GM23338 (cell line): Measurements from ENCODE around the gene DIP2C. TPM values are rescaled to one million over a fixed set of nuclear protein-coding genes. Genes with fewer than 3 reads are reported as not detected.

ENCODE experiments used
- ATAC-seq: fragments of 200-7000 bp; cut with Tn5 transposase; 3 replicates; pipeline ENCODE4 v1.9.1; 2020
- DNase-seq: peaks from one replicate; pipeline ENCODE4 v3.0.0-alpha.2; 2015; ENCODE audit warnings: low spot score
- H2AFZ ChIP-seq: fragments of 200-600 bp; sonication (generic); 2 replicates; pipeline ENCODE4 v1.8.0; 2016; ENCODE audit warnings: antibody characterized with exemption, mild to moderate bottlenecking, moderate library complexity
- H3F3A ChIP-seq: fragments of 200-600 bp; sonication (generic); replicated peaks from 2 replicates; pipeline ENCODE4 v1.8.0; 2017; ENCODE audit warnings: antibody characterized with exemption, mixed run types, low read depth
- H3K27ac ChIP-seq: fragments of 200-600 bp; sonication (generic); 2 replicates; pipeline ENCODE4 v1.6.1; 2016; ENCODE audit warnings: low read depth
- H3K27me3 ChIP-seq: fragments of 200-600 bp; sonication (generic); 2 replicates; pipeline ENCODE4 v1.8.0; 2016; ENCODE audit warnings: mild to moderate bottlenecking, mixed run types, moderate library complexity; ENCODE audit not compliant: insufficient read depth
- H3K36me3 ChIP-seq: fragments of 200-600 bp; sonication (generic); 2 replicates; pipeline ENCODE4 v1.8.0; 2016; ENCODE audit warnings: mild to moderate bottlenecking; ENCODE audit not compliant: insufficient read depth
- H3K4me1 ChIP-seq: fragments of 200-600 bp; sonication (generic); 2 replicates; pipeline ENCODE4 v1.8.0; 2016; ENCODE audit warnings: mild to moderate bottlenecking, moderate library complexity; ENCODE audit not compliant: insufficient read depth
- H3K4me2 ChIP-seq: fragments of 200-600 bp; sonication (generic); 2 replicates; pipeline ENCODE4 v1.7.1; 2017; ENCODE audit warnings: mixed run types
- H3K4me3 ChIP-seq: fragments of 200-600 bp; sonication (generic); 2 replicates; pipeline ENCODE4 v1.6.1; 2016; ENCODE audit warnings: mixed run types
- H3K79me2 ChIP-seq: fragments of 200-600 bp; sonication (generic); replicated peaks from 2 replicates; pipeline ENCODE4 v1.8.0; 2017; ENCODE audit warnings: mild to moderate bottlenecking; ENCODE audit not compliant: insufficient read depth
- H3K9me2 ChIP-seq: fragments of 200-600 bp; sonication (generic); 2 replicates; pipeline ENCODE4 v1.8.0; 2017; ENCODE audit not compliant: insufficient read depth
- H4K20me1 ChIP-seq: fragments of 200-600 bp; sonication (generic); replicated peaks from 2 replicates; pipeline ENCODE4 v1.8.0; 2017; ENCODE audit warnings: mild to moderate bottlenecking; ENCODE audit not compliant: insufficient read depth
- H3K27ac Mint-ChIP-seq: 2 replicates; pipeline ENCODE4 v1.8.0; 2020; ENCODE audit warnings: inconsistent platforms, mild to moderate bottlenecking, moderate library complexity, mixed read lengths
- H3K27me3 Mint-ChIP-seq: 3 replicates; pipeline ENCODE4 v1.8.0; 2022; ENCODE audit warnings: low read depth, mild to moderate bottlenecking, moderate library complexity, mixed read lengths, inconsistent platforms; ENCODE audit not compliant: insufficient read depth, poor library complexity
- H3K36me3 Mint-ChIP-seq: 3 replicates; pipeline ENCODE4 v1.8.0; 2021; ENCODE audit warnings: low read depth, mild to moderate bottlenecking, inconsistent platforms, moderate library complexity, mixed read lengths
- H3K4me1 Mint-ChIP-seq: 3 replicates; pipeline ENCODE4 v1.8.0; 2020; ENCODE audit warnings: mild to moderate bottlenecking, inconsistent platforms, mixed read lengths
- H3K4me3 Mint-ChIP-seq: 3 replicates; pipeline ENCODE4 v1.8.0; 2021; ENCODE audit warnings: moderate library complexity, mild to moderate bottlenecking, inconsistent platforms, mixed read lengths
- H3K9me3 Mint-ChIP-seq: 3 replicates; pipeline ENCODE4 v1.8.0; 2020; ENCODE audit warnings: moderate library complexity, mild to moderate bottlenecking, inconsistent platforms, mixed read lengths
- CREB1 ChIP-seq: fragments of 250-450 bp; sonication (Bioruptor Pico); IDR thresholded peaks from 2 replicates; pipeline ENCODE4 v1.5.0; 2020; ENCODE audit warnings: low read depth, mild to moderate bottlenecking, moderate library complexity
- CTCF ChIP-seq, 2 experiments: fragments of 200-600 bp in 1 of 2; sonication (generic) in 1 of 2; conservative IDR thresholded peaks; 2 replicates each; pipeline versions ENCODE4 v1.5.1 to v1.6.1; 2016 to 2017; ENCODE audit warnings: antibody characterized with exemption in 2 of 2, low read depth in 2 of 2, mild to moderate bottlenecking in 2 of 2, moderate library complexity in 1 of 2
- ETS1 ChIP-seq: IDR thresholded peaks from 2 replicates; pipeline ENCODE4 v1.6.1; 2016; ENCODE audit warnings: antibody characterized with exemption
- EZH2 ChIP-seq: fragments of 200-600 bp; sonication (generic); IDR thresholded peaks from one replicate; pipeline ENCODE4 v1.8.0; 2017; ENCODE audit warnings: antibody characterized with exemption, mild to moderate bottlenecking, low read depth; ENCODE audit not compliant: unreplicated experiment
- EZH2phosphoT487 ChIP-seq: fragments of 200-600 bp; sonication (generic); IDR thresholded peaks from one replicate; pipeline ENCODE4 v1.8.1; 2018; ENCODE audit warnings: antibody characterized with exemption; ENCODE audit not compliant: unreplicated experiment
- JUNB ChIP-seq: IDR thresholded peaks from one replicate; pipeline ENCODE4 v1.6.1; 2016; ENCODE audit warnings: antibody characterized with exemption; ENCODE audit not compliant: unreplicated experiment
- NANOG ChIP-seq: IDR thresholded peaks from 2 replicates; pipeline ENCODE4 v1.6.1; 2016; ENCODE audit warnings: antibody characterized with exemption, borderline replicate concordance
- POLR2AphosphoS5 ChIP-seq: IDR thresholded peaks from 2 replicates; pipeline ENCODE4 v1.6.1; 2016; ENCODE audit warnings: antibody characterized with exemption, low read depth
- STAT1 ChIP-seq: IDR thresholded peaks from one replicate; pipeline ENCODE4 v1.6.1; 2016; ENCODE audit warnings: antibody characterized with exemption; ENCODE audit not compliant: unreplicated experiment
- ZNF114 ChIP-seq: fragments of 250-450 bp; sonication (Bioruptor Pico); IDR thresholded peaks from 2 replicates; pipeline ENCODE4 v1.5.0; 2020; ENCODE audit warnings: mild to moderate bottlenecking, moderate library complexity
- ZNF331 ChIP-seq: fragments of 250-450 bp; sonication (Bioruptor Pico); IDR thresholded peaks from 2 replicates; pipeline ENCODE4 v1.5.0; 2020; ENCODE audit warnings: low read depth, mild to moderate bottlenecking, moderate library complexity
- ZNF462 ChIP-seq: fragments of 250-450 bp; sonication (Bioruptor Pico); IDR thresholded peaks from 2 replicates; pipeline ENCODE4 v1.5.0; 2020; ENCODE audit warnings: mild to moderate bottlenecking, moderate library complexity
- polyA plus RNA-seq: library from polyadenylated mRNA; unstranded; fragments of >200 nt; fragmentation: Nextera tagmentation; extraction: Ambion mirVana; gene quantifications from 2 replicates; pipeline ENCODE4 v1.2.1, GENCODE V29; 2016
- total RNA-seq: library from RNA; depleted of rRNA; stranded (reverse); fragments of >200 nt; shearing (Covaris generic); gene quantifications from 2 replicates; pipeline ENCODE4 v1.2.3, GENCODE V29; 2014
- TF ChIP-seq, protein P1 (sequence below): IDR thresholded peaks from one replicate; pipeline ENCODE4 v1.6.1; 2018; ENCODE audit warnings: antibody characterized with exemption; ENCODE audit not compliant: unreplicated experiment

DIP2C gene
- total and polyA plus RNA-seq, 2 experiments from 2014 or later: 5.1 to 7.7 TPM

- H3K4me2 ChIP-seq: no peak overlapping the region
- H3K9me3 Mint-ChIP-seq: no peaks in the 10 kb centered on the region
- no peaks in the 10 kb centered on the region for H3K9me2 ChIP-seq
- H3K4me1 Mint-ChIP-seq: peaks cover 18% of the 10 kb centered on the region
- no peaks in the 10 kb centered on the region for H4K20me1 ChIP-seq
- H3K27me3 ChIP-seq: no peaks in the 10 kb centered on the region
- no peak overlapping the region for H2AFZ ChIP-seq
- no peak for TF ChIP-seq ZNF114 (CRISPR knock-in tag)
- TF ChIP-seq ZNF462 (CRISPR knock-in tag): no peak
- no peak for TF ChIP-seq CREB1 (CRISPR knock-in tag)
- no peak for TF ChIP-seq EZH2
- no peak for TF ChIP-seq ETS1
- no peak for TF ChIP-seq POLR2AphosphoS5
- no peak for TF ChIP-seq EZH2phosphoT487
- no peak for TF ChIP-seq NANOG
- TF ChIP-seq, protein P1, sequence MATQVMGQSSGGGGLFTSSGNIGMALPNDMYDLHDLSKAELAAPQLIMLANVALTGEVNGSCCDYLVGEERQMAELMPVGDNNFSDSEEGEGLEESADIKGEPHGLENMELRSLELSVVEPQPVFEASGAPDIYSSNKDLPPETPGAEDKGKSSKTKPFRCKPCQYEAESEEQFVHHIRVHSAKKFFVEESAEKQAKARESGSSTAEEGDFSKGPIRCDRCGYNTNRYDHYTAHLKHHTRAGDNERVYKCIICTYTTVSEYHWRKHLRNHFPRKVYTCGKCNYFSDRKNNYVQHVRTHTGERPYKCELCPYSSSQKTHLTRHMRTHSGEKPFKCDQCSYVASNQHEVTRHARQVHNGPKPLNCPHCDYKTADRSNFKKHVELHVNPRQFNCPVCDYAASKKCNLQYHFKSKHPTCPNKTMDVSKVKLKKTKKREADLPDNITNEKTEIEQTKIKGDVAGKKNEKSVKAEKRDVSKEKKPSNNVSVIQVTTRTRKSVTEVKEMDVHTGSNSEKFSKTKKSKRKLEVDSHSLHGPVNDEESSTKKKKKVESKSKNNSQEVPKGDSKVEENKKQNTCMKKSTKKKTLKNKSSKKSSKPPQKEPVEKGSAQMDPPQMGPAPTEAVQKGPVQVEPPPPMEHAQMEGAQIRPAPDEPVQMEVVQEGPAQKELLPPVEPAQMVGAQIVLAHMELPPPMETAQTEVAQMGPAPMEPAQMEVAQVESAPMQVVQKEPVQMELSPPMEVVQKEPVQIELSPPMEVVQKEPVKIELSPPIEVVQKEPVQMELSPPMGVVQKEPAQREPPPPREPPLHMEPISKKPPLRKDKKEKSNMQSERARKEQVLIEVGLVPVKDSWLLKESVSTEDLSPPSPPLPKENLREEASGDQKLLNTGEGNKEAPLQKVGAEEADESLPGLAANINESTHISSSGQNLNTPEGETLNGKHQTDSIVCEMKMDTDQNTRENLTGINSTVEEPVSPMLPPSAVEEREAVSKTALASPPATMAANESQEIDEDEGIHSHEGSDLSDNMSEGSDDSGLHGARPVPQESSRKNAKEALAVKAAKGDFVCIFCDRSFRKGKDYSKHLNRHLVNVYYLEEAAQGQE: no peak
- no peak for TF ChIP-seq CTCF (conservative IDR thresholded peaks at IDR 0.05; ENCODE audit: low read depth in 2 of 2)
- no peak for TF ChIP-seq JUNB
- TF ChIP-seq STAT1: no peak
- no peak for TF ChIP-seq ZNF331 (CRISPR knock-in tag)
- H3K27ac ChIP-seq: no peak overlapping the region
- H3K27me3 Mint-ChIP-seq: peaks cover 6% of the 10 kb centered on the region
- no peaks in the 10 kb centered on the region for H3F3A ChIP-seq
- no peak for ATAC-seq
- H3K4me1 ChIP-seq: no peaks in the 10 kb centered on the region
- no peaks in the 10 kb centered on the region for H3K79me2 ChIP-seq
- DNase-seq: no peak
- H3K4me3 Mint-ChIP-seq: no peak overlapping the region
- no peaks in the 10 kb centered on the region; the same call in 2 of the 3 replicates for H3K36me3 Mint-ChIP-seq
- no peak overlapping the region for H3K4me3 ChIP-seq
- H3K27ac Mint-ChIP-seq: no peak overlapping the region
- H3K36me3 ChIP-seq: no peaks in the 10 kb centered on the region
Observed at GRCh38 chr10:453647-454046, 235.8 kb downstream of the DIP2C start.
